ENCODE results near the gene CAPN8. TPM values are rescaled to one million over a fixed set of nuclear protein-coding genes. Genes with fewer than 3 reads are reported as not detected.

The CAPN8 gene
- total RNA-seq, 1 experiment from 2014 or later: 5.7 TPM

DNA sequence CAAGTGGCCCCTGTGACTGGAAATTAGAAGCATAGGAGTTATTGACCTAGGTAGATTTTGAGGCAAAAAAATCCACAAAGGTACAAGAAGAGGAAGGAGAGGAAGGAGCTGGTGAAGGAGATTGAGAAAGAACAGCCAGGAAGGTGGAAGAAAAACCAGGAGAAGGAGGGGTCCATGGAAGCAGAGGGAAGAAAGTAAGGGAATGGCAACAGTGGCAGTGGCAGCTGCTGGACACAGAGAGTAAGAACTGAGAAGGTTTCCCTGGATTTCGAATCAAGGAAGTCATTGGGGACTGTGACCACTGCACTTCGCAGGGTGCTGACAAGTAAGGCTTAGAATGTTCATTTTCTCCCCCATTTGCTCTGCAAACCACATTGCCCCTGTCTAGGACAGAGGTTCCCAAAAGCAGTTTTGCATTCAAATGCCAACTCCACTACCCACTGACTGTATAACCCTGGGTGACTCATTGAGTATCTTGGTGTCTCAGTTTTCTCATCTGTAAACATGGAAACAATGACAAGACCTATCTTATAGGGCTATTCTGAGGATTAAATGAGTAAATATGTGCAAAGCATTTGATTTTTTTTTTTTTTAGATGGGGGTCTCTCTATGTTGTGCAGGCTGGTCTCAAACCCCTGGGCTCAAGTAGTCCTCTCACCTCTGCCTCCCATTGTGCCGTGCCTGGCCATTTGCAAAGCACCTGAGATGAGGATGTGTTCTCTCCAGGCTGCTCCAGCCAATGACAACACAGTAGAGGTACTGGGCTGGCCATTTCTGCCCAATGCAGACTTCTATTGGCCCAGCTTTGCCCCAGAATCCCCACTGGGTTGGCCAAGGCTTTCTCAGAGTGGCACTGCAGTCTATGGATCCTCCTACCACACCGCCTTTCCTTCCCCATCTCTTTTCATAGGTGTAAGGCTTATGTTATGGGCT is 37.5 kb upstream of the CAPN8 start:
- intact Hi-C loops (cut with micrococcal nuclease): loop anchor here (10.0 kb wide), 2 partner anchors 292 to 1222 kb away; partner anchors contain the start of gene DNAH14
- no TSS peak for BruUV-seq (replicated peaks)
- H3K27me3 Mint-ChIP-seq (ENCODE audit: insufficient read depth, unreplicated experiment): no peaks in the 10 kb centered on the region
- no peaks in the 10 kb centered on the region for H3K9me3 Mint-ChIP-seq (ENCODE audit: unreplicated experiment)
- ChIA-PET CTCF (interaction anchor here (0.6 to 5.7 kb wide), 7 partner anchors 7 to 622 kb away, joined by 3 to 38 read pairs (median 3); partner anchors contain the start of gene CAPN2), POLR2A (interaction anchor here (0.6 to 5.5 kb wide), 10 partner anchors 9 to 732 kb away, joined by 3 to 105 read pairs (median 4); partner anchors contain the start of genes CAPN2 and TP53BP2)
- peaks cover 73% of the 10 kb centered on the region for H3K4me1 Mint-ChIP-seq (ENCODE audit: insufficient read depth, unreplicated experiment)
- no peak overlapping the region for H3K4me3 Mint-ChIP-seq (ENCODE audit: unreplicated experiment)
- peak; percentile 76 for DNase-seq (ENCODE audit: unreplicated experiment)
- H3K27ac Mint-ChIP-seq (ENCODE audit: low read depth, unreplicated experiment): peak overlapping the region; percentile 97
- TF ChIP-seq CTCF (IDR thresholded peaks at IDR 0.05; ENCODE audit: unreplicated experiment): no peak
- peaks cover 6% of the 10 kb centered on the region for H3K36me3 Mint-ChIP-seq (ENCODE audit: insufficient read depth, unreplicated experiment)

- peak; percentile 97 for DNase-seq (ENCODE audit: unreplicated experiment)
- BruUV-seq (replicated peaks): TSS peak; percentile 92
- Mint-ChIP-seq H3K27me3 (ENCODE audit: insufficient read depth, unreplicated experiment) (no peaks in the 10 kb centered on the region), H3K9me3 (ENCODE audit: unreplicated experiment) (no peaks in the 10 kb centered on the region), H3K36me3 (ENCODE audit: insufficient read depth, unreplicated experiment) (peaks cover 6% of the 10 kb centered on the region), H3K4me1 (ENCODE audit: insufficient read depth, unreplicated experiment) (peaks cover 61% of the 10 kb centered on the region), H3K27ac (ENCODE audit: low read depth, unreplicated experiment) (peak overlapping the region; percentile 97), H3K4me3 (ENCODE audit: unreplicated experiment) (peak overlapping the region; percentile 47)
- ChIA-PET CTCF (interaction anchor here (0.5 to 5.7 kb wide), 25 partner anchors 7 to 910 kb away, joined by 3 to 53 read pairs (median 4); partner anchors contain the start of gene CAPN2), POLR2A (interaction anchor here (0.6 to 5.5 kb wide), 35 partner anchors 11 to 988 kb away, joined by 3 to 105 read pairs (median 4); partner anchors contain the start of genes BROX, CAPN2, NVL and TP53BP2)
- intact Hi-C loops (cut with micrococcal nuclease): loop anchor here (1.0 to 10.0 kb wide), 4 partner anchors 38 to 1224 kb away; partner anchors contain the start of gene DNAH14
- no peak for TF ChIP-seq CTCF (IDR thresholded peaks at IDR 0.05; ENCODE audit: unreplicated experiment)
Measured at GRCh38 chr1:223700942-223701637, 35.6 kb upstream of the CAPN8 start.

- Mint-ChIP-seq H3K4me3 (ENCODE audit: unreplicated experiment) (peak overlapping the region; percentile 47), H3K36me3 (ENCODE audit: insufficient read depth, unreplicated experiment) (peaks cover 6% of the 10 kb centered on the region), H3K9me3 (ENCODE audit: unreplicated experiment) (no peaks in the 10 kb centered on the region), H3K4me1 (ENCODE audit: insufficient read depth, unreplicated experiment) (peaks cover 55% of the 10 kb centered on the region), H3K27me3 (ENCODE audit: insufficient read depth, unreplicated experiment) (no peaks in the 10 kb centered on the region), H3K27ac (ENCODE audit: low read depth, unreplicated experiment) (peak overlapping the region; percentile 97)
- DNase-seq (ENCODE audit: unreplicated experiment): peak; percentile 79
- intact Hi-C loops (cut with micrococcal nuclease): loop anchor here (2.0 to 10.0 kb wide), 3 partner anchors 38 to 1224 kb away; partner anchors contain the start of gene DNAH14
- BruUV-seq (replicated peaks): no TSS peak
- POLR2A ChIA-PET: interaction anchor here (0.6 to 5.5 kb wide), 28 partner anchors 11 to 987 kb away, joined by 3 to 105 read pairs (median 6); partner anchors contain the start of genes BROX, CAPN2, NVL and TP53BP2
- no peak for TF ChIP-seq CTCF (IDR thresholded peaks at IDR 0.05; ENCODE audit: unreplicated experiment)
- CTCF ChIA-PET: interaction anchor here (0.5 to 5.7 kb wide), 21 partner anchors 8 to 961 kb away, joined by 3 to 53 read pairs (median 5); partner anchors contain the start of gene CAPN2
Measured at GRCh38 chr1:223700388-223700918, 35.0 kb upstream of the CAPN8 start.
